ENCODE measurements around the gene SCG5.

DNA sequence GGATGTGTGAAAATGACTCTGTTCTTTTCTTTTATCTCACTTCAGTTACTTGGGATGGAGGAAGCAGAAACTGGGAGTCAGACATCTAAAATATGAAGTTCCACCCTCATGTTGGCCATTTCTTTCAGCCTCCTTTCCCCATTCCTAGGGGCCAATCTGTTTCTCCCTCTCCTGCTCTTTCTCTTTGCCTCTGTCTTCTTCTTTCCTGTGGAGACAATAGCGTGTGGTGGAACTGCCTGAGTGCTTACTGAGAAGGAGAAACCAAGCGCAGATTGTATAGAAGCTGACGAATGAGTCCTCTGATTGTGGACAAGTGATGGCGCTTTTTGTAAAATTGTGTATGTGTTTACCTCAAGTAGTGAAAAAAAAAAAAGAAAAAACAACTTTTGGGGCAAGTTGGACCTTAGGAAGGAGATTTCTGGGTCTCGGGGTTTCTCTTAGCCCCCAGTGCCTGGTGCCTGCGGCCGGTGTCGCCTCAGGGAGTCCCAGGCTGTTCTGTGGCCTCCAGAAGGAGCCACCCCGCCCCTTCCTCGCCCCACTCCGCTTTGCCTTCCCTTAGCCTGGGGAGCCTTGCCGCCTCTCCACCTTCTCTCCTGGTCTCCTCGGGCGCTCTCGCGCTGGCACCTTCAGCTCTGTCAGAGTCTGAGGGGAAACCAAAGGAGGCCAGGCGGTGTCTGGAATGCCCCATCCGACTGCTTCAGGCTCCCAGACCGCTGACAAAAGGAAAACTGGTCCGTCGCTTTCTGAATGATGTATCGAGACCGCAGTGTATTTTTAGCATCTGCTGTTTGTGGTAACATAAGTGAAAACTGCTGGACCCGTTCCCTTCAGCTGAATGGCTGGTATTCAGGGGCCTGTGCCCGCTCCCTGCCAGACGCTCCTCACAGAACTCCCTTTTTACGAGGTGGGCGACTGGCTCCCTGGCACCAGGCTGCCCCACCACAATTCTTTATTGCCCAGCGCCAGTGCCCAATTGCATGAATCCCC, 30.1 kb downstream of the SCG5 start:
- TF ChIP-seq, protein P1, sequence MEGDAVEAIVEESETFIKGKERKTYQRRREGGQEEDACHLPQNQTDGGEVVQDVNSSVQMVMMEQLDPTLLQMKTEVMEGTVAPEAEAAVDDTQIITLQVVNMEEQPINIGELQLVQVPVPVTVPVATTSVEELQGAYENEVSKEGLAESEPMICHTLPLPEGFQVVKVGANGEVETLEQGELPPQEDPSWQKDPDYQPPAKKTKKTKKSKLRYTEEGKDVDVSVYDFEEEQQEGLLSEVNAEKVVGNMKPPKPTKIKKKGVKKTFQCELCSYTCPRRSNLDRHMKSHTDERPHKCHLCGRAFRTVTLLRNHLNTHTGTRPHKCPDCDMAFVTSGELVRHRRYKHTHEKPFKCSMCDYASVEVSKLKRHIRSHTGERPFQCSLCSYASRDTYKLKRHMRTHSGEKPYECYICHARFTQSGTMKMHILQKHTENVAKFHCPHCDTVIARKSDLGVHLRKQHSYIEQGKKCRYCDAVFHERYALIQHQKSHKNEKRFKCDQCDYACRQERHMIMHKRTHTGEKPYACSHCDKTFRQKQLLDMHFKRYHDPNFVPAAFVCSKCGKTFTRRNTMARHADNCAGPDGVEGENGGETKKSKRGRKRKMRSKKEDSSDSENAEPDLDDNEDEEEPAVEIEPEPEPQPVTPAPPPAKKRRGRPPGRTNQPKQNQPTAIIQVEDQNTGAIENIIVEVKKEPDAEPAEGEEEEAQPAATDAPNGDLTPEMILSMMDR (IDR thresholded peaks at IDR 0.05; ENCODE audit: insufficient read depth, low read depth, low read length) = no peak
- TF ChIP-seq EZH2 (IDR thresholded peaks at IDR 0.05; ENCODE audit: insufficient read depth, low read length) = no peak

Measured in astrocyte (in vitro differentiated cells and primary cell).